HG02943 (cell line): ENCODE results near the gene SULT2B1.
"Not testable (repeated sequence)": the region's sequence is repeated elsewhere in the genome, so short reads cannot be mapped to it uniquely, and the experiment has no call there.

Experiments used
- ATAC-seq: cut with Tn5 transposase; IDR thresholded peaks from one replicate; pipeline ENCODE4 v1.9.1; 2021; ENCODE audit warnings: mild to moderate bottlenecking, low read depth, moderate library complexity; ENCODE audit not compliant: unreplicated experiment

Gene SULT2B1

DNA sequence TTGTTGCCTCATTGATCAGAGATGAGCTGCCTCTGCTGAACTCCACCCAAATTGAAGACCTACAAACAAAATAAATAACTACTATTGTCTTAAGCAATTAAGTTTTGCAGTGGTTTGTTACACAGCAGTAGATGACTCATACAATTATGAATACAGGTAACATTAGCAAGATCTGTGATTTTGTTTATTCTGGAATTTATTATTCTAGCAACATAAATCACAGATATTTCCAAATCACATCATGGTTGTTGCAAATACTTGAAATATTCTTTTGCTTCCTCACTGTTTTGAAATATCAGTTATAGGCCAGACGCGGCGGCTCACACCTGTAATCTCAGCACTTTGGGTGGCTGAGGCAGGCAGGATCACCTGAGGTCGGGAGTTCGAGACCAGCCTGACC lies 27.2 kb upstream of the SULT2B1 start:
- no peak for ATAC-seq

DNA sequence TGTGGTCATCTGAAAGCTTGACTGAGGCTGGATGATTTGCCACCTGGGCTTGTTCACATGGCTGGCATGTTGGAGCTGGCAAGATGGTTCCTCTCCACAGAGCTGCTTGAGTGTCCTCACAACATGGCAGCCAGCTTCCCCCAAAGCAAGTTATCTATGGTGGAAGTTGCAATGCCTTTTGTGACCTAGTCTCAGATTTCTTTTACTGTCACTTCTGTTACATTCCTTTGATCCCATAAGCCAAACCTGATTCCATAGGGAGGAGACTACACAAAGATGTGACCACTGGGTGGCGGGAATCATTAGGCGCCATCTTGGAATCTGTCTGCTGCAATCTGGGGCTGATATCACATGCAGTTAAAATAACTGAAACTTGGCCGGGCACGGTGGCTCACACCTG lies 22.8 kb upstream of the SULT2B1 start:
- ATAC-seq = no peak

GRCh38 chr19:48530066-48530720 lies 21.8 kb upstream of the SULT2B1 start:
- no peak for ATAC-seq

DNA sequence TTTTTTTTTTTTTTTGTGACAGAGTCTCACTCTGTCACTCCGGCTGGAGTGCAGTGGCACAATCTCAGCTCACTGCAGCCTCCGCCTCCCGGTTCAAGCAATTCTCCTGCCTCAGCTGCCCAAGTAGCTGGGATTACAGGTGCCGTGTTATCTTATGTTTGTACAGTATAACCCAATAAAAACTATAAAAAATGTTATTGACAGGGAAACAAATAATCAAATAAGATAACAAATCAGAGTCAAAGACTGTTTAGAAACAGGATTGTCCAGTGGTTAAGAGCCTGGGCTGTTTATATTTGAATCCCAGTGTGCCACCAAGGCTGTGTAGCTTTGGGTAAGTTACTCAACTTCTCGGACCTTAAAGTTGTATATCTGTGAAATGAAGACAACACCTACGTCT lies 21.2 kb upstream of the SULT2B1 start:
- no peak for ATAC-seq

DNA sequence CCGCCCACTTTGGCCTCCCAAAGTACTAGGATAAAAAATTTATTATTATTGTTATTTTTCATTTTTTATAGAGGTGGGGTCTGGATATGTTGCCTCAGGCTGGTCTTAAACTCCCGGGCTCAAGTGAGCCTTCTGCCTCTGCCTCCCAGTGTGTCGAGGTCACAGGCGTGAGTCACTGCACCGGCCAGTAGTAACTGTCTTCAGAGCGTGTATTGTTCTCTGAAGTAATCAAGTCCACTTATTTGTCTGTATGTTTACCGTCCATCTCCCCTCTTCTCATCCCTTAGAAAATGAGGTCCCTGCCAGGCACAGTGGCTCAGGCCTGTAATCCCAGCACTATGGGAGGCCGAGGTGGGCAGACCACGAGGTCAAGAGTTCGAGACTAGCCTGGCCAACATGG lies 18.2 kb upstream of the SULT2B1 start:
- no peak for ATAC-seq

- no peak for ATAC-seq
These were observed 14.4 kb upstream of the SULT2B1 start for GRCh38 chr19:48537541-48537940.

- ATAC-seq = not testable (repeated sequence)
These were observed 13.9 kb upstream of the SULT2B1 start for GRCh38 chr19:48538057-48538456.

DNA sequence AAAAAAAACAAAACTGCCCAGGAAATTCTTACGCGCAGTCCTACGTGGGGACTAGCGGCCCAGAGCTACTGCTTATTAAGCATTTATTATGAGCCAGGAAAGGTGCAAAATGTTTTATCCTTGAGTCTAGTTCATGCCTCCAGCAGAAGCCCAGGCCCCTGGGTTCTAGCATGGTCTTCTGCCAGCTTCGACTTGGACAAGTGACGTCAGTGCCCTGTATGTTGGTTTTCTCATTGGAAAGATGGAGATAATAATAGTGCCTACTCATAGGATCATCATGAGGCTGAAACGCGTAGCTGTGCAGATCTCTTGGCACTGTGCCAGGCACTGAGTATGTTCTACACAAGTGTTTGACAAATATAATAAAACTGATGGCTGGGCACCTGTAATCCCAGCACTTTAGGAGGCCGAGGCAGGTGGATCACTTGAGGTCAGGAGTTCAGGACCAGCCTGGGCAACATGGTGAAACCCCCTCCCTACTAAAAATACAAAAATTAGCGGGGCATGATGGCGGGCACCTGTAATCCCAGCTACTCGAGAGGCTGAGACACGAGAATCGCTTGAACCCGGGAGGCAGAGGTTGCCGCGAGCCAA lies 12.4 kb upstream of the SULT2B1 start:
- ATAC-seq = no peak

GRCh38 chr19:48540110-48540509 lies 11.9 kb upstream of the SULT2B1 start:
- no peak for ATAC-seq

GRCh38 chr19:48541813-48542212 lies 10.2 kb upstream of the SULT2B1 start:
- ATAC-seq = no peak

GRCh38 chr19:48543121-48543710 lies 8.8 kb upstream of the SULT2B1 start:
- no peak for ATAC-seq

GRCh38 chr19:48544856-48545750 lies 6.9 kb upstream of the SULT2B1 start:
- ATAC-seq = no peak

GRCh38 chr19:48547722-48548121 lies 4.2 kb upstream of the SULT2B1 start:
- no peak for ATAC-seq

DNA sequence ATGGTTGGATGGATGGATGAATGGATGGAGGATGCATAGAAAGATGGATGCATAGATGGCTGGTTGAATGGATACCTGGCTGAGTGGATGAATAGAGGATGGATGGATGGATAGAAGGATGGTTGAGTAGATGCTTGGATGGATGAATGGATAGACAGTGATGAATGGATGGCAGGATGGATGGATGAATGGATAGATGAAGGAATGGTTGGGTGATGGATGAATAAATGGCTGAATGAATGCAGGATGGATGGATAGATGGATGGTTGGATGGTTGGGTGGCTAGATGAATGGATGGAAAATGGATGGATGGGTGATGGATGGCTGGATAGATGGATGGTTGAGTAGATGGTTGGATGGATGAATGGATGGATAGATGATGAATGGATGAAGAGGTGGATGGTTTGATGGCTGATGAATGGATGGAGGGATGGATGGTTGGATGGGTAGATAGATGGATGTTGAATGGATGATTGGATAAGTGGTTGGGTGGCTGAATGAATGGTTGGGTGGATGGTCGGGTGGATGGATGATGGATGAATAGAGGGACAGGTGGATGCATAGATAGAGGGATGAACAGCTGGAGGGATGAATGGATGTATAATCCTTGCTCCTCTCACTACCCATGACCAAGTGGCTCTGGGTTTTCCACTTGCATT lies 3.6 kb upstream of the SULT2B1 start:
- ATAC-seq = no peak

- no peak for ATAC-seq
These were observed 2.6 kb upstream of the SULT2B1 start for GRCh38 chr19:48549380-48549779.

- no peak for ATAC-seq
These were observed 692 bp downstream of the SULT2B1 start for GRCh38 chr19:48552406-48553322.

DNA sequence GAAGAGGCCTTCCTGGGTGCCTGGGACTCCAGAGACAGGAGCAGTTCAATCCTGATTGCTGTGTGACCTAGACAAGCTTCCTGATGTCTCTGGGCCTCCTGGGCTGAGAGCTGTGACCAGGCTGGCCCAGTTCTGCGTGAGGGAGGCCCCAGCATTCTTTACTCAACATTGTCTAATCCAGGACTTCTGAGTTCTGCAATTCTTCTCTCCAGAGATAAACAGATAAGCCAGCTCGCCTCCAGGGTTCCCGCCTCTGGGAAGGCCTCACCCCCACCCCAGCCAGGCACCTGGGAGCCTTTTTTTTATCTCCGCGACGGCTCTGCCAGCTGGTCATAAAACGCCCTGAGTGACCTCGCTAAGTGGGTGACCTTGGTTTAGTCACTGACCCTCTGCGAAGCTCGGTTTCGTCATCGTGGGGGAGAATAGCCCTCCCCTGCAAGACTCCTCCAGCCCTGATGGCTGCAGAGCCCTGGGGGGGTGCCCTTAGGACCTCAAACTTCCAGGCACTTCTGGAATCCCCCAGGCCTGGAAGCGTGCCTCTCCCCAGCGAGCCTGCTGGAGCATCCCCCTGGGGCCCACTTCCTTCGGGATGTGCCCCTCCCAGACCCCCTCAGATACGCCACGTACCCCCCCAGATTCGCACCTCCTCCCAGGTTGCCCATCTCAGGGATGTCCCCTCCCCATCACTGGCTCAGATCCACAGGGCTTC lies 1.9 kb downstream of the SULT2B1 start:
- ATAC-seq = no peak

GRCh38 chr19:48554385-48555091 lies 2.6 kb downstream of the SULT2B1 start:
- ATAC-seq = no peak
